C4-2B (cell line): ENCODE data around the gene ANTKMT.

Experiments used
- ZFX ChIP-seq: fragments of 450-650 bp; IDR thresholded peaks from 2 replicates; pipeline ENCODE4 v1.6.1; 2017
- TF ChIP-seq, protein P1 (sequence below): fragments of 450-650 bp; conservative IDR thresholded peaks from 2 replicates; pipeline ENCODE4 v1.5.1; 2017; ENCODE audit warnings: mild to moderate bottlenecking

- TF ChIP-seq, protein P1, sequence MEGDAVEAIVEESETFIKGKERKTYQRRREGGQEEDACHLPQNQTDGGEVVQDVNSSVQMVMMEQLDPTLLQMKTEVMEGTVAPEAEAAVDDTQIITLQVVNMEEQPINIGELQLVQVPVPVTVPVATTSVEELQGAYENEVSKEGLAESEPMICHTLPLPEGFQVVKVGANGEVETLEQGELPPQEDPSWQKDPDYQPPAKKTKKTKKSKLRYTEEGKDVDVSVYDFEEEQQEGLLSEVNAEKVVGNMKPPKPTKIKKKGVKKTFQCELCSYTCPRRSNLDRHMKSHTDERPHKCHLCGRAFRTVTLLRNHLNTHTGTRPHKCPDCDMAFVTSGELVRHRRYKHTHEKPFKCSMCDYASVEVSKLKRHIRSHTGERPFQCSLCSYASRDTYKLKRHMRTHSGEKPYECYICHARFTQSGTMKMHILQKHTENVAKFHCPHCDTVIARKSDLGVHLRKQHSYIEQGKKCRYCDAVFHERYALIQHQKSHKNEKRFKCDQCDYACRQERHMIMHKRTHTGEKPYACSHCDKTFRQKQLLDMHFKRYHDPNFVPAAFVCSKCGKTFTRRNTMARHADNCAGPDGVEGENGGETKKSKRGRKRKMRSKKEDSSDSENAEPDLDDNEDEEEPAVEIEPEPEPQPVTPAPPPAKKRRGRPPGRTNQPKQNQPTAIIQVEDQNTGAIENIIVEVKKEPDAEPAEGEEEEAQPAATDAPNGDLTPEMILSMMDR: no peak
- no peak for TF ChIP-seq ZFX
Observed at GRCh38 chr16:716200-716568, 4.8 kb upstream of the ANTKMT start.
